Measurements from ENCODE around the gene CNTN4. TPM values are rescaled to one million over a fixed set of nuclear protein-coding genes. Genes with fewer than 3 reads are reported as not detected.
A peak's percentile ranks its signal among the peaks of the same experiment; 100 is the strongest.

The CNTN4 gene
- total and polyA plus RNA-seq, 4 donors = 1.2 to 3.8 (median 2.6) TPM

DNA sequence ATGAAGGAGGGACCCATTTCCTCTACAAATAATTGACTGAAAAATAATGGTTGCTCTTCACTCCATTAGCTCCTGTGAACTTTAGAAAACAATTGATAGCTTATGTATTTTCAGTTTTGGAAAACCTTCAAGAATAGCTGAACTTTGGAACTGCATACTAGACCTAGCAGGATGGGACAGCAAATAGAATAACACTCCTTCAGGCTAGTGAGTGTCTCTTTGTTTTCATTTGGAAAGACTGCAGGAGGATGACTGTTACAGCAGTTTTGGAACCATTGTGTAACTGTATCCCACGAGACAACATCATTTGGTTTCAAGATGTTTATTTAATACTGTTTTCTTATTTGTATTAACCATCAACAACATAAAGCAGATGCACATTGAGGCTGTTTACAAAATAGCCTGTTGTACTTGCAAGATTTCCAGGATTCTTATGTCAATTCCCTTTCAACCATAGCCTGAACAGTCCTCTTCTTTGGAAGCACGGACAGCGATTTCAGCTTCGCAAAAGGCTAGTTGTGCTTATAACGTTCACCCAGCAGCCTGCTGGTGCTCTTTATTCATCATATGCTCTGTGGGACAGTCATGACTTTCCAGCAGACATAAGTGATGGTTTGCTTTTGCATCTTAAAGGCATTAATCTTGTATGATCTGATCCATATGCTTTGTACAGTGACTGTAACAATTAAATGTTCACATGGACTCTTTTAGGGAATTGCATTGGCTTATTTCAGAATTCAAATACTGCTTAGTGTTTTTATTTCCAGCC lies 676.0 kb downstream of the CNTN4 start:
- DNase-seq (ENCODE audit: low spot score) = no peak
- 67% methylated on average over 5 of the region's 5 CpGs for WGBS

DNA sequence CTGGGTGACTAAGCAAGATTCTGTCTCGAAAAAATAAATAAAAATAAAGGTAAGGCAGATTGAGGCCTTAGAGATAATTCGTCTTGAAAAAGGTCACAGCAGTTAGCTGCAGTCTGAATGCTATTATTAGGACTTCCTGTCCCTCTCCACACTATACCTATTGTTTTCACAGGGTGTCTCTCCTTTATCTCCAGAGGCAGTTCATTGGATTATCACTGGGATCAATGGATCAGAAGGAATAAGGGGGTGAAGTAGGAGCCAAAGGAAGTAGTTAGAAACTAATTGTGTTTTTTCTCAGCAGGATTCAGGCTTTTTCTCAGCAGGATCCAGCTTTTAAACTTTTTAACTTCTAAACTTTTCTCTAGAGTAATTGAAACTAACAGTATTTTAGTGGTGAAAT lies 684.6 kb downstream of the CNTN4 start:
- Histone ChIP-seq H3K36me3 (ENCODE audit: control insufficient read depth in 4 of 4, insufficient read depth in 3 of 4, low read depth in 1 of 4, low read length in 3 of 4) (no peaks in the 10 kb centered on the region), H3K9me3 (ENCODE audit: control insufficient read depth in 4 of 4, low read length in 3 of 4) (no peaks in the 10 kb centered on the region), H3K4me1 (ENCODE audit: control insufficient read depth in 4 of 4, insufficient read depth in 4 of 4, low read length in 3 of 4) (no peaks in the 10 kb centered on the region), H3K27me3 (ENCODE audit: control insufficient read depth in 4 of 4, insufficient read depth in 4 of 4, low read length in 3 of 4) (no peaks in the 10 kb centered on the region), H3K4me3 (ENCODE audit: low read depth in 1 of 3, low read length in 3 of 3) (no peak overlapping the region), H3K27ac (ENCODE audit: low read depth in 1 of 2, low read length in 2 of 2) (no peak overlapping the region), H3K9ac (ENCODE audit: low read depth in 1 of 2, low read length in 2 of 2) (no peak overlapping the region)
- 59% methylated on average over 2 of the region's 2 CpGs for WGBS
- DNase-seq (ENCODE audit: low spot score) = no peak
- no peak for TF ChIP-seq FOXA1 (IDR thresholded peaks at IDR 0.05)
- TF ChIP-seq HNF4G (IDR thresholded peaks at IDR 0.05) = no peak
- TF ChIP-seq, protein P1, sequence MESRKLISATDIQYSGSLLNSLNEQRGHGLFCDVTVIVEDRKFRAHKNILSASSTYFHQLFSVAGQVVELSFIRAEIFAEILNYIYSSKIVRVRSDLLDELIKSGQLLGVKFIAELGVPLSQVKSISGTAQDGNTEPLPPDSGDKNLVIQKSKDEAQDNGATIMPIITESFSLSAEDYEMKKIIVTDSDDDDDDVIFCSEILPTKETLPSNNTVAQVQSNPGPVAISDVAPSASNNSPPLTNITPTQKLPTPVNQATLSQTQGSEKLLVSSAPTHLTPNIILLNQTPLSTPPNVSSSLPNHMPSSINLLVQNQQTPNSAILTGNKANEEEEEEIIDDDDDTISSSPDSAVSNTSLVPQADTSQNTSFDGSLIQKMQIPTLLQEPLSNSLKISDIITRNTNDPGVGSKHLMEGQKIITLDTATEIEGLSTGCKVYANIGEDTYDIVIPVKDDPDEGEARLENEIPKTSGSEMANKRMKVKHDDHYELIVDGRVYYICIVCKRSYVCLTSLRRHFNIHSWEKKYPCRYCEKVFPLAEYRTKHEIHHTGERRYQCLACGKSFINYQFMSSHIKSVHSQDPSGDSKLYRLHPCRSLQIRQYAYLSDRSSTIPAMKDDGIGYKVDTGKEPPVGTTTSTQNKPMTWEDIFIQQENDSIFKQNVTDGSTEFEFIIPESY (IDR thresholded peaks at IDR 0.05) = no peak
- TF ChIP-seq HNF4A (conservative IDR thresholded peaks at IDR 0.05) = no peak
- TF ChIP-seq, protein P2, sequence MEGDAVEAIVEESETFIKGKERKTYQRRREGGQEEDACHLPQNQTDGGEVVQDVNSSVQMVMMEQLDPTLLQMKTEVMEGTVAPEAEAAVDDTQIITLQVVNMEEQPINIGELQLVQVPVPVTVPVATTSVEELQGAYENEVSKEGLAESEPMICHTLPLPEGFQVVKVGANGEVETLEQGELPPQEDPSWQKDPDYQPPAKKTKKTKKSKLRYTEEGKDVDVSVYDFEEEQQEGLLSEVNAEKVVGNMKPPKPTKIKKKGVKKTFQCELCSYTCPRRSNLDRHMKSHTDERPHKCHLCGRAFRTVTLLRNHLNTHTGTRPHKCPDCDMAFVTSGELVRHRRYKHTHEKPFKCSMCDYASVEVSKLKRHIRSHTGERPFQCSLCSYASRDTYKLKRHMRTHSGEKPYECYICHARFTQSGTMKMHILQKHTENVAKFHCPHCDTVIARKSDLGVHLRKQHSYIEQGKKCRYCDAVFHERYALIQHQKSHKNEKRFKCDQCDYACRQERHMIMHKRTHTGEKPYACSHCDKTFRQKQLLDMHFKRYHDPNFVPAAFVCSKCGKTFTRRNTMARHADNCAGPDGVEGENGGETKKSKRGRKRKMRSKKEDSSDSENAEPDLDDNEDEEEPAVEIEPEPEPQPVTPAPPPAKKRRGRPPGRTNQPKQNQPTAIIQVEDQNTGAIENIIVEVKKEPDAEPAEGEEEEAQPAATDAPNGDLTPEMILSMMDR (IDR thresholded peaks at IDR 0.05; ENCODE audit: low read depth, low read length, missing input control) = no peak
- no peak for TF ChIP-seq RXRA (IDR thresholded peaks at IDR 0.05)
- TF ChIP-seq, protein P3, sequence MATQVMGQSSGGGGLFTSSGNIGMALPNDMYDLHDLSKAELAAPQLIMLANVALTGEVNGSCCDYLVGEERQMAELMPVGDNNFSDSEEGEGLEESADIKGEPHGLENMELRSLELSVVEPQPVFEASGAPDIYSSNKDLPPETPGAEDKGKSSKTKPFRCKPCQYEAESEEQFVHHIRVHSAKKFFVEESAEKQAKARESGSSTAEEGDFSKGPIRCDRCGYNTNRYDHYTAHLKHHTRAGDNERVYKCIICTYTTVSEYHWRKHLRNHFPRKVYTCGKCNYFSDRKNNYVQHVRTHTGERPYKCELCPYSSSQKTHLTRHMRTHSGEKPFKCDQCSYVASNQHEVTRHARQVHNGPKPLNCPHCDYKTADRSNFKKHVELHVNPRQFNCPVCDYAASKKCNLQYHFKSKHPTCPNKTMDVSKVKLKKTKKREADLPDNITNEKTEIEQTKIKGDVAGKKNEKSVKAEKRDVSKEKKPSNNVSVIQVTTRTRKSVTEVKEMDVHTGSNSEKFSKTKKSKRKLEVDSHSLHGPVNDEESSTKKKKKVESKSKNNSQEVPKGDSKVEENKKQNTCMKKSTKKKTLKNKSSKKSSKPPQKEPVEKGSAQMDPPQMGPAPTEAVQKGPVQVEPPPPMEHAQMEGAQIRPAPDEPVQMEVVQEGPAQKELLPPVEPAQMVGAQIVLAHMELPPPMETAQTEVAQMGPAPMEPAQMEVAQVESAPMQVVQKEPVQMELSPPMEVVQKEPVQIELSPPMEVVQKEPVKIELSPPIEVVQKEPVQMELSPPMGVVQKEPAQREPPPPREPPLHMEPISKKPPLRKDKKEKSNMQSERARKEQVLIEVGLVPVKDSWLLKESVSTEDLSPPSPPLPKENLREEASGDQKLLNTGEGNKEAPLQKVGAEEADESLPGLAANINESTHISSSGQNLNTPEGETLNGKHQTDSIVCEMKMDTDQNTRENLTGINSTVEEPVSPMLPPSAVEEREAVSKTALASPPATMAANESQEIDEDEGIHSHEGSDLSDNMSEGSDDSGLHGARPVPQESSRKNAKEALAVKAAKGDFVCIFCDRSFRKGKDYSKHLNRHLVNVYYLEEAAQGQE (IDR thresholded peaks at IDR 0.05) = no peak
- TF ChIP-seq TAF1 (conservative IDR thresholded peaks at IDR 0.05) = no peak
- TF ChIP-seq SP1 (IDR thresholded peaks at IDR 0.05) = no peak
- no peak for TF ChIP-seq NR2F2 (IDR thresholded peaks at IDR 0.05)
- TF ChIP-seq, protein P4, sequence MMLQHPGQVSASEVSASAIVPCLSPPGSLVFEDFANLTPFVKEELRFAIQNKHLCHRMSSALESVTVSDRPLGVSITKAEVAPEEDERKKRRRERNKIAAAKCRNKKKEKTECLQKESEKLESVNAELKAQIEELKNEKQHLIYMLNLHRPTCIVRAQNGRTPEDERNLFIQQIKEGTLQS (IDR thresholded peaks at IDR 0.05) = no peak
- TF ChIP-seq, protein P5, sequence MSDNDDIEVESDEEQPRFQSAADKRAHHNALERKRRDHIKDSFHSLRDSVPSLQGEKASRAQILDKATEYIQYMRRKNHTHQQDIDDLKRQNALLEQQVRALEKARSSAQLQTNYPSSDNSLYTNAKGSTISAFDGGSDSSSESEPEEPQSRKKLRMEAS (IDR thresholded peaks at IDR 0.05) = no peak
- TF ChIP-seq EGR1 (IDR thresholded peaks at IDR 0.05; ENCODE audit: low read depth in 2 of 2) = no peak
- TF ChIP-seq GABPA (IDR thresholded peaks at IDR 0.05 in 1 of 2, conservative IDR thresholded peaks at IDR 0.05 in 1 of 2) = no peak
- no peak for TF ChIP-seq FOXA2 (IDR thresholded peaks at IDR 0.05)
- no peak for TF ChIP-seq YY1 (IDR thresholded peaks at IDR 0.05)
- TF ChIP-seq RAD21 (IDR thresholded peaks at IDR 0.05) = no peak
- no peak for TF ChIP-seq JUND (IDR thresholded peaks at IDR 0.05)

More for the DNA sequence above, 676.0 kb downstream of the CNTN4 start:
- H3K36me3 ChIP-seq (ENCODE audit: control insufficient read depth in 4 of 4, insufficient read depth in 3 of 4, low read depth in 1 of 4, low read length in 3 of 4) = no peaks in the 10 kb centered on the region
- H3K27ac ChIP-seq (ENCODE audit: low read depth in 1 of 2, low read length in 2 of 2) = no peak overlapping the region
- H3K4me1 ChIP-seq (ENCODE audit: control insufficient read depth in 4 of 4, insufficient read depth in 4 of 4, low read length in 3 of 4) = peaks cover 0 to 3% (median 0%) of the 10 kb centered on the region in 4 donors
- no peaks in the 10 kb centered on the region for H3K27me3 ChIP-seq (ENCODE audit: control insufficient read depth in 4 of 4, insufficient read depth in 4 of 4, low read length in 3 of 4)
- no peaks in the 10 kb centered on the region for H3K9me3 ChIP-seq (ENCODE audit: control insufficient read depth in 4 of 4, low read length in 3 of 4)
- H3K9ac ChIP-seq (ENCODE audit: low read depth in 1 of 2, low read length in 2 of 2) = no peak overlapping the region
- TF ChIP-seq HNF4A (conservative IDR thresholded peaks at IDR 0.05) (peak; percentile 10 to 16), YY1 (IDR thresholded peaks at IDR 0.05) (no peak)
- no peak overlapping the region for H3K4me3 ChIP-seq (ENCODE audit: low read depth in 1 of 3, low read length in 3 of 3)

Data from liver (tissue), 9 donors.